Natural killer cell (primary cell): ENCODE data around the gene CHRNA3. TPM values are rescaled to one million over a fixed set of nuclear protein-coding genes. Genes with fewer than 3 reads are reported as not detected.

Experiments used
- ATAC-seq, 3 donors: fragments of 150-1000 bp in 2 of 3; fragments of 200-7000 bp in 1 of 3; cut with Tn5 transposase; 1 replicate in 1 of 3; 2 replicates in 2 of 3; pipeline ENCODE4 v1.10.0; 2021; ENCODE audit warnings: mild to moderate bottlenecking in 2 of 3, moderate library complexity in 2 of 3
- DNase-seq, 2 donors: peaks; one replicate each; pipeline versions ENCODE4 v3.0.0 to v3.0.0-alpha.2; 2013 to 2021; ENCODE audit warnings: mixed read lengths in 1 of 2
- H3K27ac ChIP-seq: one replicate; pipeline ENCODE4 v1.5.1; 2013; ENCODE audit warnings: mild to moderate bottlenecking, low read length
- H3K27me3 ChIP-seq: one replicate; pipeline ENCODE4 v1.6.1; 2013; ENCODE audit warnings: low read length; ENCODE audit not compliant: control insufficient read depth, insufficient read depth
- H3K36me3 ChIP-seq: one replicate; pipeline ENCODE4 v1.6.1; 2013; ENCODE audit warnings: low read length; ENCODE audit not compliant: control insufficient read depth, insufficient read depth
- H3K4me1 ChIP-seq: one replicate; pipeline ENCODE4 v1.6.1; 2013; ENCODE audit warnings: low read length; ENCODE audit not compliant: control insufficient read depth, insufficient read depth
- H3K4me3 ChIP-seq: one replicate; pipeline ENCODE4 v1.5.1; 2013; ENCODE audit warnings: low read length
- H3K9me3 ChIP-seq: one replicate; pipeline ENCODE4 v1.6.1; 2013; ENCODE audit warnings: low read length; ENCODE audit not compliant: control insufficient read depth, insufficient read depth
- H3K27ac Mint-ChIP-seq, 2 donors: one replicate each; pipeline ENCODE4 v1.8.0; 2022; ENCODE audit warnings: mild to moderate bottlenecking in 2 of 2, mixed read lengths in 2 of 2, moderate library complexity in 1 of 2
- H3K27me3 Mint-ChIP-seq, 2 donors: one replicate each; pipeline ENCODE4 v1.8.0; 2022; ENCODE audit warnings: low read depth in 2 of 2, mixed read lengths in 2 of 2
- H3K36me3 Mint-ChIP-seq: one replicate; pipeline ENCODE4 v1.8.0; 2022; ENCODE audit warnings: mixed read lengths
- H3K4me1 Mint-ChIP-seq, 2 donors: one replicate each; pipeline ENCODE4 v1.8.0; 2022; ENCODE audit warnings: mixed read lengths in 2 of 2
- H3K4me3 Mint-ChIP-seq: one replicate; pipeline ENCODE4 v1.8.0; 2022; ENCODE audit warnings: mild to moderate bottlenecking, moderate library complexity, mixed read lengths
- H3K9me3 Mint-ChIP-seq, 2 donors: one replicate each; pipeline ENCODE4 v1.8.0; 2022; ENCODE audit warnings: mixed read lengths in 2 of 2
- CTCF ChIP-seq: fragments of 200-600 bp; IDR thresholded peaks from one replicate; pipeline ENCODE4 v1.8.0; 2022; ENCODE audit warnings: antibody characterized with exemption
- WGBS: methylation state at CpG from one replicate; pipeline ENCODE4 v1.1.7; 2013; ENCODE audit warnings: missing lambda C conversion rate; ENCODE audit not compliant: insufficient coverage; 5-methylcytosine and 5-hydroxymethylcytosine counted together
- intact Hi-C: fragments of 100-400 bp; cut with micrococcal nuclease; formaldehyde crosslinking; loops from one replicate; pipeline ENCODE4 v1.14.2; 2022
- total RNA-seq, 4 donors: library from RNA; stranded (reverse); fragments of 120-200 nt in 1 of 4; gene quantifications; one replicate each; pipeline versions ENCODE4 v1.2.3 to v1.2.4, GENCODE V29; 2013 to 2022

Gene CHRNA3
- total RNA-seq, 3 donors from 2014 or later (not counting 1 experiment from before 2014, with no cell fraction given) = not detected

- no peak overlapping the region for H3K27ac ChIP-seq
- H3K4me1 ChIP-seq = no peaks in the 10 kb centered on the region
- TF ChIP-seq CTCF = no peak
- intact Hi-C loops = no loop called here
- H3K27ac Mint-ChIP-seq = no peak overlapping the region
- DNase-seq (no peak), ATAC-seq (no peak)
- H3K4me3 ChIP-seq = no peak overlapping the region
- no peaks in the 10 kb centered on the region for H3K36me3 Mint-ChIP-seq
- H3K4me1 Mint-ChIP-seq = no peaks in the 10 kb centered on the region
- no peaks in the 10 kb centered on the region for H3K9me3 Mint-ChIP-seq
- H3K9me3 ChIP-seq = no peaks in the 10 kb centered on the region
- H3K4me3 Mint-ChIP-seq = no peak overlapping the region
- H3K27me3 ChIP-seq = no peaks in the 10 kb centered on the region
- no peaks in the 10 kb centered on the region for H3K36me3 ChIP-seq
- WGBS = 71% methylated on average over 3 of the region's 3 CpGs
- peaks cover 0 to 5% of the 10 kb centered on the region in 2 donors for H3K27me3 Mint-ChIP-seq
Observed at GRCh38 chr15:78651007-78651406, 30.2 kb upstream of the CHRNA3 start.

GRCh38 chr15:78650022-78650421 is 29.2 kb upstream of the CHRNA3 start:
- no peak for TF ChIP-seq CTCF
- no peaks in the 10 kb centered on the region for H3K4me1 Mint-ChIP-seq
- intact Hi-C loops = no loop called here
- no peak overlapping the region for H3K27ac Mint-ChIP-seq
- WGBS = 87% methylated on average over 4 of the region's 4 CpGs
- H3K27me3 ChIP-seq = no peaks in the 10 kb centered on the region
- H3K27me3 Mint-ChIP-seq = peaks cover 0 to 10% of the 10 kb centered on the region in 2 donors
- H3K9me3 Mint-ChIP-seq = no peaks in the 10 kb centered on the region
- H3K4me3 Mint-ChIP-seq = no peak overlapping the region
- H3K27ac ChIP-seq = no peak overlapping the region
- no peak for ATAC-seq
- no peaks in the 10 kb centered on the region for H3K36me3 Mint-ChIP-seq
- no peaks in the 10 kb centered on the region for H3K9me3 ChIP-seq
- H3K4me3 ChIP-seq = no peak overlapping the region
- no peaks in the 10 kb centered on the region for H3K36me3 ChIP-seq
- no peak for DNase-seq
- H3K4me1 ChIP-seq = no peaks in the 10 kb centered on the region

- no peaks in the 10 kb centered on the region for H3K36me3 ChIP-seq
- no peaks in the 10 kb centered on the region for H3K36me3 Mint-ChIP-seq
- DNase-seq (no peak), ATAC-seq (no peak)
- H3K27me3 ChIP-seq = peaks cover 11% of the 10 kb centered on the region
- peaks cover 0 to 11% of the 10 kb centered on the region in 2 donors for H3K27me3 Mint-ChIP-seq
- intact Hi-C loops = no loop called here
- TF ChIP-seq CTCF = no peak
- H3K4me1 Mint-ChIP-seq = peaks cover 0 to 11% of the 10 kb centered on the region in 2 donors
- H3K4me3 ChIP-seq = no peak overlapping the region
- H3K27ac ChIP-seq = no peak overlapping the region
- H3K9me3 Mint-ChIP-seq = no peaks in the 10 kb centered on the region
- H3K4me1 ChIP-seq = peaks cover 11% of the 10 kb centered on the region
- H3K4me3 Mint-ChIP-seq = no peak overlapping the region
- H3K9me3 ChIP-seq = no peaks in the 10 kb centered on the region
- WGBS = 90% methylated on average over 4 of the region's 4 CpGs
- no peak overlapping the region for H3K27ac Mint-ChIP-seq
Observed at GRCh38 chr15:78645009-78645408, 24.2 kb upstream of the CHRNA3 start.

- Mint-ChIP-seq H3K27ac (no peak overlapping the region), H3K4me1 (peaks cover 0 to 11% of the 10 kb centered on the region in 2 donors), H3K27me3 (peaks cover 5 to 15% of the 10 kb centered on the region in 2 donors), H3K36me3 (no peaks in the 10 kb centered on the region), H3K9me3 (no peaks in the 10 kb centered on the region), H3K4me3 (no peak overlapping the region)
- 98% methylated on average over 4 of the region's 5 CpGs for WGBS
- TF ChIP-seq CTCF = no peak
- H3K4me3 ChIP-seq = no peak overlapping the region
- peaks cover 11% of the 10 kb centered on the region for H3K4me1 ChIP-seq
- H3K36me3 ChIP-seq = no peaks in the 10 kb centered on the region
- ATAC-seq = no peak
- H3K9me3 ChIP-seq = no peaks in the 10 kb centered on the region
- H3K27me3 ChIP-seq = peaks cover 11% of the 10 kb centered on the region
- H3K27ac ChIP-seq = no peak overlapping the region
- DNase-seq = no peak
- intact Hi-C loops = no loop called here
Observed at GRCh38 chr15:78642331-78642730, 21.5 kb upstream of the CHRNA3 start.
